Thyroid gland (tissue), 4 donors: Measurements from ENCODE around the gene IFNLR1.

ENCODE experiments used
- CTCF ChIP-seq, 6 experiments: fragments of 200-600 bp in 3 of 6; fragments of 450-650 bp in 3 of 6; sonication (generic) in 3 of 6; IDR thresholded peaks; one replicate each; pipeline ENCODE4 v1.5.1; 2016 to 2019; ENCODE audit warnings: antibody characterized with exemption in 6 of 6, mild to moderate bottlenecking in 2 of 6, inconsistent platforms in 1 of 6, moderate library complexity in 1 of 6
- POLR2A ChIP-seq, 2 donors: fragments of 450-650 bp; IDR thresholded peaks; one replicate each; pipeline ENCODE4 v1.6.1; 2017; ENCODE audit warnings: antibody characterized with exemption in 2 of 2, mild to moderate bottlenecking in 2 of 2, moderate library complexity in 1 of 2

GRCh38 chr1:24167008-24167407, 20.1 kb downstream of the IFNLR1 start:
- TF ChIP-seq CTCF (IDR thresholded peaks at IDR 0.05): no peak
- TF ChIP-seq POLR2A (IDR thresholded peaks at IDR 0.05): no peak
